ENCODE data around the gene DGKI. TPM values are rescaled to one million over a fixed set of nuclear protein-coding genes. Genes with fewer than 3 reads are reported as not detected.

The DGKI gene
- total RNA-seq, 4 donors from 2014 or later = 0.02 to 1.8 (median 0.07) TPM; not detected in 1

DNA sequence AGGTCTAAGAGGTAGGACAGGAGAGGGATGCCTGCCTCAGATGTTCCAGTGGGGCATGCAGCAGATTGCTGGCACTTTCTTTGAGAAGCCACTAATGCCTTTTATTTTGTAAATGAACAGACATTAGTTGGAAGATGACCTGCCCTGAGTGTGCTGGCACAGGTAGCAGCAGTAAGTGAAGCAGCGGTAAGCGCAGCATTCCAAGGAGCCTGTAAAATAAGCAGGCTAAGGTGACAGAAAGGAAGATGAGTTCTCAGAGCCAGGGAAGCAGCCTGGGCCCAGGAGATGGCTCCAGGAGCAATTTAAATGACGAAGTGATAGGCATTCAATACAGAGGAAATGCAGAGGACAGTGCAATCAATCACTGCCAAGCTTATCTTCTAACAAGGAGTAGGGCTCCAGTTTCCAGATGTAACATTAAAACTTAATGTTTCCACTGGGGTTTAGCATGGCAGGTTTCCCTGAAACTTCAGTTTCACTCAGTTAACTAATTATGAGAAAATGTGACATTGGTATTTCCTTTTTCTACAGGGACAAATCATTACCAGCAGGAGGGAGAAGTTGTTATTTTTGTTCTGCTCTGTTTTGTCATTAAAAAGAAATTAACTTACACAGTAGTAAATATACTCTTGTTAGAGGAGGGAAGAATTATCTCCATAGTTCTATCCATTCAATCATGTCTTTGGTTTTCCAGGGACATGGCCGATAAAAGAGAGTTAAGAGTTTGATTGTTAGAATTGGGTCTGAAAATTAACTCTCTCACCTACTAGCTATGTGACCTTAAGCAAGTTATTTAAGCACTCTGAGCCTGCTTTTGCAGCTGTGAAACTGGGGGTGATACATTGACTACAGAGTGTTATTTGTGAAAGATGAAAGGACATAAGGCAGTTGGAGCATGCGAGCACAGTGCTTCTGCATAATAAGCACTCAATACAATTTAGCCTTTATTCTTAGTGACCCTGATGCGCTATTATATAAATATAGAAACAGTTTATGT is 406.6 kb downstream of the DGKI start:
- H3K4me1 ChIP-seq = no peaks in the 10 kb centered on the region
- ATAC-seq (no peak), DNase-seq (no peak)
- no peaks in the 10 kb centered on the region for H3K36me3 ChIP-seq
- no peaks in the 10 kb centered on the region for H3K27me3 ChIP-seq
- H3K27ac ChIP-seq = no peak overlapping the region
- TF ChIP-seq POLR2A (IDR thresholded peaks at IDR 0.05) = no peak
- TF ChIP-seq, protein P1, sequence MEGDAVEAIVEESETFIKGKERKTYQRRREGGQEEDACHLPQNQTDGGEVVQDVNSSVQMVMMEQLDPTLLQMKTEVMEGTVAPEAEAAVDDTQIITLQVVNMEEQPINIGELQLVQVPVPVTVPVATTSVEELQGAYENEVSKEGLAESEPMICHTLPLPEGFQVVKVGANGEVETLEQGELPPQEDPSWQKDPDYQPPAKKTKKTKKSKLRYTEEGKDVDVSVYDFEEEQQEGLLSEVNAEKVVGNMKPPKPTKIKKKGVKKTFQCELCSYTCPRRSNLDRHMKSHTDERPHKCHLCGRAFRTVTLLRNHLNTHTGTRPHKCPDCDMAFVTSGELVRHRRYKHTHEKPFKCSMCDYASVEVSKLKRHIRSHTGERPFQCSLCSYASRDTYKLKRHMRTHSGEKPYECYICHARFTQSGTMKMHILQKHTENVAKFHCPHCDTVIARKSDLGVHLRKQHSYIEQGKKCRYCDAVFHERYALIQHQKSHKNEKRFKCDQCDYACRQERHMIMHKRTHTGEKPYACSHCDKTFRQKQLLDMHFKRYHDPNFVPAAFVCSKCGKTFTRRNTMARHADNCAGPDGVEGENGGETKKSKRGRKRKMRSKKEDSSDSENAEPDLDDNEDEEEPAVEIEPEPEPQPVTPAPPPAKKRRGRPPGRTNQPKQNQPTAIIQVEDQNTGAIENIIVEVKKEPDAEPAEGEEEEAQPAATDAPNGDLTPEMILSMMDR (IDR thresholded peaks at IDR 0.05 in 4 of 5, conservative IDR thresholded peaks at IDR 0.05 in 1 of 5) = no peak
- H3K9me3 ChIP-seq = no peaks in the 10 kb centered on the region
- H3K4me3 ChIP-seq = no peak overlapping the region
- in situ Hi-C loops (cut with MboI; ENCODE audit: low sequenced_read_pairs in 4 of 4) (no loop called here), intact Hi-C loops (cut with DNase I; ENCODE audit: low total_unique reads) (no loop called here)

DNA sequence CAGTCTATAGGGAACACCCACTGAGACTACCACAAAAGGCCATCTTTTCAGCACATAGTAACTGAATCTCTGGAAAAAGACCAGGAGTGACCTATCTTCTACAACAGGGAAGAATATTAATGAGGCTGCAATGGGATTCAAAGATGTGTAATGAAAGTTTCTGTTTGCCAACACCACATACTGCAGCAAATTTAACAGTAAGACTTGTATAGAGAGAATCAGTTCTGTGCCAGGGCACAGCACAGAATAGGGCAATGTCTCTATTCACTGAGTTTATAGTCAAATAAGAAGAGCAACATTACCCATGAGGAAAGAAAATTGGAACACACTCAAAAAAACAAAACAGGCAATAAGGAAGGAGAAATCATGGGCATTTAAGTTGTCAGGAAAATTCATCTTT is 411.8 kb downstream of the DGKI start:
- H3K36me3 ChIP-seq = no peaks in the 10 kb centered on the region
- DNase-seq (no peak), ATAC-seq (no peak)
- no peak overlapping the region for H3K27ac ChIP-seq
- no peaks in the 10 kb centered on the region for H3K4me1 ChIP-seq
- TF ChIP-seq, protein P1 (IDR thresholded peaks at IDR 0.05 in 4 of 5, conservative IDR thresholded peaks at IDR 0.05 in 1 of 5) = no peak
- TF ChIP-seq POLR2A (IDR thresholded peaks at IDR 0.05) = no peak
- no peaks in the 10 kb centered on the region for H3K9me3 ChIP-seq
- intact Hi-C loops (cut with DNase I; ENCODE audit: low total_unique reads) = no loop called here
- no peak overlapping the region for H3K4me3 ChIP-seq
- in situ Hi-C loops (cut with MboI; ENCODE audit: low sequenced_read_pairs in 4 of 4) = no loop called here
- no peaks in the 10 kb centered on the region for H3K27me3 ChIP-seq

DNA sequence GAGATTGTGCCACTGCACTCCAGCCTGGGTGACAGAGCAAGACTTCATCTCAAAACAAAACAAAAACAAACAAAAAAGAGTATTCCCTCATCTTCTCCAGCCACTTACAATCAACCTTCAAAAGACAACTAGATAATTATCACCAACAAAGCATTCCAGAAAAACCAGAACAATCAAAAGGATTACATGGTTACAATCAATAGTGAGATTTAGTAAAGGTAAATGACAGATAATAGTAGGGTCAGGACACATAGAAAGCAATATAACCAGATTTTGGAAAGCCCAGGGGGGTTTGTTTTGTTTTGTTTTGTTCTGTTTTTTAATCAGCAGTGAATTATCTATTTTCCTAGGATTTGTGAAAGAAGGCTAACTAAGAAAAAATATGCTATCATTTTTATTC is 412.2 kb downstream of the DGKI start:
- ATAC-seq (no peak), DNase-seq (no peak)
- no peaks in the 10 kb centered on the region for H3K9me3 ChIP-seq
- no peaks in the 10 kb centered on the region for H3K27me3 ChIP-seq
- no peaks in the 10 kb centered on the region for H3K36me3 ChIP-seq
- H3K27ac ChIP-seq = no peak overlapping the region
- no peak overlapping the region for H3K4me3 ChIP-seq
- TF ChIP-seq, protein P1 (IDR thresholded peaks at IDR 0.05 in 4 of 5, conservative IDR thresholded peaks at IDR 0.05 in 1 of 5) = no peak
- no peak for TF ChIP-seq POLR2A (IDR thresholded peaks at IDR 0.05)
- intact Hi-C loops (cut with DNase I; ENCODE audit: low total_unique reads) (no loop called here), in situ Hi-C loops (cut with MboI; ENCODE audit: low sequenced_read_pairs in 4 of 4) (no loop called here)
- H3K4me1 ChIP-seq = no peaks in the 10 kb centered on the region

DNA sequence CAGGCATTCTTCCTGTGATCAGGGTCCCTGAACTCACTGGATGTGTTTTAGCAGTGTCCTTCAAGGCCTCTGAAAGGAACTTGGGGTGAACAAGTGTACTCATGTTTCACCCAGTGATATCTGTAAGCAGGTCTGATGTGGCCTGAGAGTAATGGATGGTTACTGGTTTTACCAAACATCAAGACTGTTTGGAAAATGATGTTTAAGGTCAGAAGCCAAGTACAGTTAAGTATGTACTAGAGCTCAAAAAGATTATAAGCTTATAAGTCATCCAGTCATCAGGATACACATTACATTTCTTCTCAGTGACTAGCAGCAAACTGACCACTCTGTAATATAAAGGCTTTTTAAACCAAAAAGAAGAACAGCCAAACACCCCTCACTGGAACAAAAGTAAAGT is 423.5 kb downstream of the DGKI start:
- H3K4me3 ChIP-seq = no peak overlapping the region
- no peaks in the 10 kb centered on the region for H3K36me3 ChIP-seq
- in situ Hi-C loops (cut with MboI; ENCODE audit: low sequenced_read_pairs in 4 of 4) = no loop called here
- intact Hi-C loops (cut with DNase I; ENCODE audit: low total_unique reads) = no loop called here
- H3K9me3 ChIP-seq = no peaks in the 10 kb centered on the region
- H3K27me3 ChIP-seq = no peaks in the 10 kb centered on the region
- DNase-seq (no peak), ATAC-seq (no peak)
- no peaks in the 10 kb centered on the region for H3K4me1 ChIP-seq
- H3K27ac ChIP-seq = no peak overlapping the region
- TF ChIP-seq, protein P1 (IDR thresholded peaks at IDR 0.05 in 4 of 5, conservative IDR thresholded peaks at IDR 0.05 in 1 of 5) = no peak
- TF ChIP-seq POLR2A (IDR thresholded peaks at IDR 0.05) = no peak
